ENCODE results near the gene GGTLC2.

GGTLC2 gene

DNA sequence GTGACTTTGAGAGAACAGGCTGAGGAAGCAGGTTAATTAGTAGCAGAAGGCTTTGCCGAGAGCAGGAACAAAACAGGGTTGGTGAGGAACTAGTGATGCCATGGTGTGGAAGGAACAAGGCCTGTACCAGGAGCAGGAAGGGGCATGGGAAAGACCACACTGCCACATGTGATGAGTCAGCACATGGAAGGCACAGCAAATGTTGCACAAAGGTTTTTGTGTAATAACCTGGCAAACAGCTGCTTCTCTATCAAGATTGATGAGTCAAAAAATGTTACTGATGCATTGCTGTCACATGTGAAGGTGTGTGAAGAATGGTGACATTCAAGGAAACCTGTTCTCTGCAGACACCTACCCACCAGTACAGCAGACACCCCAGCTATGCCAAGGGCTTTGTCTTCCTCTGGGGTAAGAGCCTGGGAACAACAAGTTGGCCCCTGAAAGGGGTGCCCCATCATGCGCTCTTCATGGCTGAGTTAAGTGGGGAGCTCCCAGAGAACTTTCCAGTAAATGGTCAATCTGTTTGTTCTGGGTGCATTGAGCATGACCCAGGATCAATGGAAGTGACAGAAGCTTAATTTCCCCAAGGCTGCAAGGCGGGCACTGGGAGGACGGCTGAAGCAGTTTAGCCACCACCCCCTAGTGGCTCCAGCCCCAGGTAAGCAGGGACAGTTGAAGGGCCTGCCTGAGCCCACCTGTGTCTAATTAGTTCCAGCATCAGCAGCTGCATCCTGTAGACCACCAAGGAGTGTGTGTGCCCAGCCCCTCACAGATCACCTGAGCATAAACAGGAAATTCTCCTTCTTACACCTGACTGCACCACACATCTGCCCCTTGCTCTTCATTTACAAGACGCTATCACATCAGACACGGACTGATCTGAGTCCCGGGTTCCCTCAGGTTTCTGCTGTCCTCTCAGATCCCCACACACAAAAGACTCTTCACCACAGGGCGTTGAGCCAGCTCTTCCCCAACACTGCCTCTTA, 47.6 kb downstream of the GGTLC2 start:
- no peak overlapping the region for H3K27ac Mint-ChIP-seq (ENCODE audit: low read depth)
- H3K4me1 Mint-ChIP-seq: peaks cover under 1% of the 10 kb centered on the region
- no peaks in the 10 kb centered on the region for H3K9me3 Mint-ChIP-seq
- no peaks in the 10 kb centered on the region for H3K36me3 Mint-ChIP-seq (ENCODE audit: insufficient read depth)
- no peak for DNase-seq (ENCODE audit: low spot score in 2 of 2)
- no peak for ATAC-seq (replicated peaks; ENCODE audit: extremely low read depth, poor library complexity, severe bottlenecking)
- no peaks in the 10 kb centered on the region for H3K27me3 Mint-ChIP-seq
- H3K4me3 Mint-ChIP-seq: no peak overlapping the region

DNA sequence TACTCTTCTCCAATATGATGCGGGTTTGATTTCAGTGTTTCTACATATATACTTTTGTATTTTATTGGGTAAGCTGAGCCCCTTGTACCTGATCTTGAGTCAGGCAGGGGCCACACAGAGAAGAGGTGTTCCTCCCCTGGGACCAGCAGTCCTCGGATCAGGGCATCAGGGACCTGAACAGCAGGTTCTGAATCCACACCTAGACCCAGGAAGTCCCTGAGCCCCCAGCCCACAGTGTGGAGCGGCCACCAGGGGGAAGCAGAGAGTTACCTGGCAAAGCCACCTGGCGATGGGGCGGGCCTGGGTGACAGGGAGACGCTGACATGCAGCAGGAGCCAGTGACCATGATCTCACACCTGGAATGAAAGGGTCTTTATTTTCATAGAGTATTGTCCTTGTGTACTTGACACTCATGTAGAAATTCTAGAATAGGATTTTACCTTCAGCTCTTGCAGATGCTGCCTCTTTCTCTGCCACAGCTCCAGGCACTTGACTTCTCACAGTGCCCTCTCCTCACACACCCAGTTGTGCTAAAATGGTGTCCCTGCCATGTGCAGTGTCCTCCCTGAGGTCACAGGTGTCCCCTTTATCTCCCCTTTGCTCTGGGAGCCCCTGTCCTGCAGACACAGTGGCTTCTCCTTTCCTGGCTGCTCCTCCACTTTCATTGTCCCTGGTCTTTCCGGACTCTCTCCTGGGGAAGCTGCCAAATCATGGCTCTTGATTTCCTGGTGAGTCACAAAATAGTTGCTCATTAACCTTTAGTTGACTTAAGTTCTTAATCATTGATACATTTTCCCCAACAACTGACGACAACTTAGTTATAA, 48.5 kb downstream of the GGTLC2 start:
- Mint-ChIP-seq H3K4me3 (no peak overlapping the region), H3K27me3 (no peaks in the 10 kb centered on the region), H3K27ac (ENCODE audit: low read depth) (no peak overlapping the region), H3K9me3 (no peaks in the 10 kb centered on the region), H3K4me1 (no peaks in the 10 kb centered on the region), H3K36me3 (ENCODE audit: insufficient read depth) (no peaks in the 10 kb centered on the region)
- peak; percentile 53 to 55 for DNase-seq (ENCODE audit: low spot score in 2 of 2)
- ATAC-seq (replicated peaks; ENCODE audit: extremely low read depth, poor library complexity, severe bottlenecking): no peak

GRCh38 chr22:22693531-22693884, 49.1 kb downstream of the GGTLC2 start:
- no peak overlapping the region for H3K4me3 Mint-ChIP-seq
- H3K9me3 Mint-ChIP-seq: no peaks in the 10 kb centered on the region
- no peaks in the 10 kb centered on the region for H3K4me1 Mint-ChIP-seq
- DNase-seq (ENCODE audit: low spot score in 2 of 2) (no peak), ATAC-seq (replicated peaks; ENCODE audit: extremely low read depth, poor library complexity, severe bottlenecking) (no peak)
- no peaks in the 10 kb centered on the region for H3K27me3 Mint-ChIP-seq
- H3K36me3 Mint-ChIP-seq (ENCODE audit: insufficient read depth): no peaks in the 10 kb centered on the region
- H3K27ac Mint-ChIP-seq (ENCODE audit: low read depth): no peak overlapping the region

DNA sequence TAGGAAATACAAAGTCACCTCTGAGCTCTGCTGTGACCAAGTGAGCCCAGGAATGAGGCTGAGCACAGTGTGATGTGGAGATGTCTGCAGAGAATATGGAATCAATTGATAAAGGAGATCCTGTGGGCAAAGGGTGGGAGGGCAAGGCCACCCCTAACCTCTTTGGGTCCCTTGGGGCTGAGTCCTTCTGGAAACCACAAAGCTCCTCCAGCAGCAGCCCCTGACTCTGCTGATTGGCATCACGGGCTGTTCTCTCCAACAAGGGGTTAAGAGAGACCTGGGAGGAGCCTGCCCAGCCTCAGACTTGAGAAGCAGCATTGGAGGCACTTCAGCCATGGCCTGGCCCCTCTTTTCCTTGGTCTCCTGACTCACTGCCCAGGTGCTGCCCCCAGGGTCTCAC, 49.7 kb downstream of the GGTLC2 start:
- H3K36me3 Mint-ChIP-seq (ENCODE audit: insufficient read depth): no peaks in the 10 kb centered on the region
- no peak overlapping the region for H3K4me3 Mint-ChIP-seq
- no peaks in the 10 kb centered on the region for H3K27me3 Mint-ChIP-seq
- H3K9me3 Mint-ChIP-seq: no peaks in the 10 kb centered on the region
- H3K27ac Mint-ChIP-seq (ENCODE audit: low read depth): no peak overlapping the region
- no peak for DNase-seq (ENCODE audit: low spot score in 2 of 2)
- ATAC-seq (replicated peaks; ENCODE audit: extremely low read depth, poor library complexity, severe bottlenecking): no peak
- H3K4me1 Mint-ChIP-seq: no peaks in the 10 kb centered on the region

- Mint-ChIP-seq H3K36me3 (ENCODE audit: insufficient read depth) (no peaks in the 10 kb centered on the region), H3K4me3 (no peak overlapping the region), H3K9me3 (no peaks in the 10 kb centered on the region), H3K27me3 (no peaks in the 10 kb centered on the region), H3K4me1 (no peaks in the 10 kb centered on the region), H3K27ac (ENCODE audit: low read depth) (no peak overlapping the region)
- no peak for DNase-seq (ENCODE audit: low spot score in 2 of 2)
- ATAC-seq (replicated peaks; ENCODE audit: extremely low read depth, poor library complexity, severe bottlenecking): no peak
Observed at GRCh38 chr22:22696104-22696503, 51.7 kb downstream of the GGTLC2 start.

Measured in central memory CD8-positive, alpha-beta T cell (primary cell).